ENCODE measurements around the gene NMB.
"Not testable (repeated sequence)": the region's sequence is repeated elsewhere in the genome, so short reads cannot be mapped to it uniquely, and the experiment has no call there.

The NMB gene, protein sequence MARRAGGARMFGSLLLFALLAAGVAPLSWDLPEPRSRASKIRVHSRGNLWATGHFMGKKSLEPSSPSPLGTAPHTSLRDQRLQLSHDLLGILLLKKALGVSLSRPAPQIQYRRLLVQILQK

DNA sequence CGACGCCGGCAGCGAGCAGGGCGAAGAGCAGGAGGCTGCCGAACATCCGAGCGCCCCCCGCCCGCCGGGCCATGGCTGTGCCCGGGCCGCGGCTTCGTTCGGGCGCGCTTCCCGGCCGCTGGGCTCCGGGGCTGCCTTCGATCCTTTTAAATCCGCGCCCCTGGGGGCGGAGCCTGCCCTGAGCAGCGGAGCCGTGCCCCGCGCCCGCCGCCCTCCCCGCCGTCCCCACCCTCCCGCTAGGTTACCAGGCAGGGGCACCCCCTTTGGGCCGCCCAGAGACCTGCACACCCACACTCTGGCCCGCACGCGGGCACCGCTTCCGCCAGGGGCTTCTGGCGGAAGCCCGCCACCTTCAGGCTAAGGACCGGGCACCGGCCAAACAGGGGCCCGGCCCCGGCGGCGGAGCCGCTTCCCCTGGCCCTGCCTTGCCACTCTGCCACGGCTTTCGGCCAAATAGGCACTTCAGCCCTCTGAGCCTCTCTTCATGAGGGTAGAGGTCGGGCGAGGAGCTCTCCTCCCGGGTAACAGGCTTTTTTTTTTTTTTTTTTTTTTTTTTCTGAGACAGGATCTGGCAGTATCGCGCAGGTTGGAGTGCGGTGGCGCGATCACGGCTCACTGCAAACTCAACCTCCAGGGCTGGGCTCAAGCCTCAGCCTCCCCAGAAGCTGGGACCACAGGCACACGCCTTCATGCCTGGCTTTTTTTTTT is at the start of gene NMB:
Gene NMB, minus strand, starts transcription at position 120 of the 708 bp plus-strand sequence. Its CDS starts 47 bp downstream, at position 73.
- DNase-seq (ENCODE audit: low spot score) = peak; percentile 94

DNA sequence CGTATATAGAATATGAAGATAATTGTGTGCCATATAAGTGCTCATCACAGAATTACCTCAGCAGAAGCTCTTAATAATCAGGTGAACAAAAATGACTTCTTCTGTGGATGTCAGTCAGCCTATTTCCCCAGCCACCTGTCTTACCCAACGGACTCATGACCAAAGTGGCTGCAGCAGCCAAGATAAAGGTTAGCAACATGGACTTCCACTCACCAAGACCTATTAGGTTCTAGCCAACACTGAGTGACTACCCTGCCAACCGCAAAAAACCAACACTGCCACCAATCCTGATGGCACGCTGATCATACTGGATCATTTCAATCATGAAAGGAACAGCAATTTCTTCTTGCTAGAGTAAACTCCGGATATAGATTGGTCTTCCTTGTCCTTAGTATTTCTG is 45.8 kb upstream of the NMB start:
- DNase-seq (ENCODE audit: low spot score) = no peak

DNA sequence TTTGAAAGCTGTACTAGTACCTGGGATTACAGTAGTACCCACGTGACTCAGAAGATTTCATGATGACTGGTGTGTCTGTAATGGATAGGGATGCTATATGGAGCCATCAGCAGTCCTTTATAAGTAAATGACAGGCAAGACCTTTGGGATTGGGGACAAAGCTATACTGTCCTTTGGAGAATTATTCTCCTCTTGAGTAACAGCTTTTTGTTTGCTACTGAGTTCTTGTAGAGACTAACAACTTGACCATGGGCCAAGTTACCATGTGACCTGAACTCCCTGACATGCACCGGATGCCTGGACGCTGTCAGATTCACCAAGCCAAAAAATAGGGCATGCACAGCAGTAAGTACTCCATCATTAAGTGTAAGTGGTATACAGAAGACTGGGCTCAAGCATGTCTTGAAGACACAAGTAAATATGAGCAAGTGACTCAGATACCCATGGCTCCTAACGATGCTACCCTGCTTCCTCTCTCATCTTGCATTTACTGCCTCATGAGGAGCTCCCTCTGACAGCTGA is 45.0 kb upstream of the NMB start:
- DNase-seq (ENCODE audit: low spot score) = no peak

DNA sequence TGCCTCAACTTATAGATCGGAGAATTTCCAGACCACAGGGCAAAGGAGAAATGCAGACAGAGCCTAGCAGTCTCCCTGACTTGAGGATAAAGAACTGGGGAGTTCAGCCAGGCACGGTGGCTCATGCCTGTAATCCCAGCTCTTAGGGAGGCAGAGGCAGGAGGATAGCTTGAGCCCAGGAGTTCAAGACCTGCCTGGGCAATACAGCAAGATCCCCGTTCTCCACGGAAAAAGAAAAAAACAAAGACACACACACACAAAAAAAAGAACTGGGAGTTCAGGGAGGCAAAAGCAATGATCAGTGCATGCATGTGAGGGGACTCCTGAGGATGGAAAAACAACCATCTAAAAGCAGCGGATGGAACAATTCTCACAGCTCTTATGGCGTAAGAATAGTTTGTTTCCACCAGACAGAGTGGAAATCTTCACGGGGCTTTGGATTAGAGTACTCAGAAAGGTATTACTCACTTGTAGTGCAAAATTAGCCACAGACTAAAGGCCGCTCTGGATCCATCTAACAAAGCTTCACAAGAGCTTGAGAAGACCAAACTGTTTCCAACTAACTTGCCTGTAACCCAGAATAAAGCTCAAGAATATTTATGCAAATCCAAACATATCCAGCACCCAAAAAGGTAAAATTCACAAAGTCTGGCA is 41.7 kb upstream of the NMB start:
- DNase-seq (ENCODE audit: low spot score) = no peak

DNA sequence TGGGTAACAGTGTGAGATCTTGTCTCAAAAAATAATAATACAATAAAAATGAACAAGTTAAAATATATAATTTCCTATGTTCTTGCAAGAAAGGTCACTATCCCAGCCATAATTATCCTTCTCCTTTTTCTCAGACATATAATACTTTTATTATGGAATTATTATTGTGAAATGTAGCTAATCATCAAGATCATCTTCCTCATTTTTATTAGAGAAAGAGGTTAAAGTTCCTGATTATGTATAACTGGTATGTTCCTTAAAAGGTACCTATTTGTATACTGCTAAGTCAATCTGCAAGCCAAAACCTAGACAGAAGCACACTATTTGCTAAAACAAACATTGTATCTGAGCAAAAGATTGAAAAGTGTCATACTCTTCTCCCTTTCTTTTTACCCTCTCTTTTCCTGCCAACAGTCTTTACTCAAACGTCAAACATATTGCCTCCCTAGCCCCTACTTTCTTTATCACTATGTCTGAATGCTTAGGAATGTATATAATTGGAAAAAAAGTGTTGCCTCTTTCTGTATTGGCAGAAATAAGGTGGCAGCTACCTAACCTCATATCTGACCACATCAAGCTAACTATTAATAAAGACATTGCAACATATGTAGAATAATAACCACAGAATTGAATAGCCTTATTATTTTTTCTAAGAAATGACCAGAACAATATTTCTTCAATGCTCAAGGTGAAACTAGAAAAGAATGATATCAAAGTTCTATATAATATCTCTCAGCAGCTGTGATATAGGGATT is 39.4 kb upstream of the NMB start:
- DNase-seq (ENCODE audit: low spot score) = no peak

DNA sequence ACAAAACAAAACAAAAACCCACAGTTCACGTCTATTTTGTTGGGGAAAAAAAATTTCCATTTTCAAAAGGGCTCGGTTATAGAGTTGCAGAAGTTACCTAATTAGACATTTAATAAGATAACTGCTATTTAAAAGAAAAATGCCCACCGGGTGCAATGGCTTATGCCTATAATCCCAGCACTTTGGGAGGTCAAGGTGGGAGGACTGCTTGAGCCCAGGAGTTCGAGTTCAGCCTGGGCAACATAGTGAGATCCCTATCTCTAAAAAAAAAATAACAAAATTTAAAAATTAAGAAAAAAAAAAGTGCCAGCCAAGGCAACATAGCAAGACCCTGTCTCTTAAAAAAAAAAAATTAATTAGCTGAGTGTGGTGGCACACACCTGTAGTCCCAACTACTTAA is 38.8 kb upstream of the NMB start:
- no peak for DNase-seq (ENCODE audit: low spot score)

DNA sequence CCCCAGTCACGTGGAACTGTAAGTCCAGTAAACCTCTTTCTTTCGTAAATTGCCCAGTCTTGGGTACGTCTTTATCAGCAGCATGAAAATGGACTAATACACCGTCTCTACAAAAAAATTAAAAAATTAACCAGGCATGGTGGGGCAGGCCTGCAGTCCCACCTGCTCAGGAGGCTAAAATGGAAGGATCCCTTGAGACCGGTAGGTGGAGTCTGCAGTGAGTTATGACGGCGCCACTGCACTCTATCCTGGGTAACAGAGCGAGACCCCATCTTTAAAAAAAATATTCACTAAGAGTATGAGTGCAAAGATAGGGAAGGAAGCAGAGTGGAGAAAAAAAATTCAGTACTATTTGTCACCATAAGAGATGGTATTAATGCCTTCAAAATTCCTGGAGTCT is 32.3 kb upstream of the NMB start:
- no peak for DNase-seq (ENCODE audit: low spot score)

DNA sequence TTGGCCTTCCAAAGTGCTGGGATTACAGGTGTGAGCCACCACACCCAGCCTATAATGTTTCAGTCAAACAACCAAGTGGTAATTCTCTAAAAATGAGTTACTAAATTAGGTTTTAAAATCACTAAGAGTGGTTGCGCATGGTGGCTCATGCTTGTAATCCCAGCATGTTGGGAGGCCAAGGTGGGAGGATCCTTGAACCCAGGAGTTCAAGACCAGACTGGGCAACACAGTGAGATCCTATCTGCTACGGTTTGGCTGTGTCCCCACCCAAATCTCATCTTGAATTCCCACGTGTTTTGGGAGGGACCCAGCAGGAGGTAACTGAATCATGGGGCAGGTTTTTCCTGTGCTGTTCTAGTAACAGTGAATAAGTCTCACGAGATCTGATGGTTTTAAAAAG is 31.9 kb upstream of the NMB start:
- DNase-seq (ENCODE audit: low spot score) = no peak

DNA sequence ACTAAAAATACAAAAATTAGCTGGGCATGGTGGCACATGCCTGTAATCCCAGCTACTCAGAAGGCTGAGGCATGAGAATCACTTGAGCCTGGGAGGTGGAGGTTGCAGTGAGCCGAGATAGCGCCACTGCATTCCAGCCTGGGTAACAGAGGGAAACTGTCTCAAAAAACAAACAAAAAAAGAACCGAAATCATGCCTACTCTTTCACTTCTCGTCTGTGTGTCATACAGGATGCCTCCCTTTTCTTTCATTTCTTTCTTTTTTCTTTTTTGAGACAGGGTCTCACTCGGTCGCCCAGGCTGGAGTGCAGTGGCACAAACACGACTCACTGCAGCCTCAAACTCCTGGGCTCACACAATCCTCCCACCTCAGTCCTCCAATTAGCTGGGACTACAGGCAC is 28.4 kb upstream of the NMB start:
- not testable (repeated sequence) for DNase-seq (ENCODE audit: low spot score)

DNA sequence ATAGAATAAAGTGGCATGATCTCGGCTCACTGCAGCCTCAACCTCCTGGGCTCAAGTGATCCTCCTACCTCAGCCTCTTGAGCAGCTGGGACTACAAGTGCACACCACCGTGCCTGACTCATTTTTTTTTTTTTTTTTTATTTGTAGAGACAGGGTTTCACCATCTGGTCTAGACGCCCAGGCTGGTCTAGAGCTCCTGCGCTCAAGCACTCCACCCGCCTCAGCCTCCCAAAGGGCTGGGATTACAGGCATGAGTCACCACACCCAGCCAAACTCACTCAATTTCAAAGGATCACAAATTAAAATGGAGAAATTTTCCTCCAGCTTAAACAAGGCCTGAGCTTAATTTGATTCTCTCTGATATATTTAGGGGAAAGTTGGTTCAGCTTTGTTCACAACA is 27.3 kb upstream of the NMB start:
- DNase-seq (ENCODE audit: low spot score) = peak; percentile 16

DNA sequence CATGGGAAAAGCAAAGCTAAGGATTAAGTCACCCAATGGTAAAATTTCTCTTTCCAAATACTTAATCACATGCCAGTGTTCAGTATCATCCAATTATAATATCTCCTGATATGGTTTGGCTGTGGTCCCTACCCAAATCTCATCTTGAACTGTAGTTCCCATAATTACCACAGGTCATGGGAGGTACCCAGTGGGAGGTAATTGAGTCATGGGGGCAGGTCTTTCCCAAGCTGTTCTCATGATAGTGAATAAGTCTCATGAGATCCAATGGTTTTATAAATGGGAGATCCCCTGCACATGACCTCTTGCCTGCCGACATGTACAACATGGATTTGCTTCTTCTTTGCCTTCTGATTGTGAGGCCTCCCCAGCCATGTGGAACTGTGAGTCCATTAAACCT is 26.1 kb upstream of the NMB start:
- no peak for DNase-seq (ENCODE audit: low spot score)

DNA sequence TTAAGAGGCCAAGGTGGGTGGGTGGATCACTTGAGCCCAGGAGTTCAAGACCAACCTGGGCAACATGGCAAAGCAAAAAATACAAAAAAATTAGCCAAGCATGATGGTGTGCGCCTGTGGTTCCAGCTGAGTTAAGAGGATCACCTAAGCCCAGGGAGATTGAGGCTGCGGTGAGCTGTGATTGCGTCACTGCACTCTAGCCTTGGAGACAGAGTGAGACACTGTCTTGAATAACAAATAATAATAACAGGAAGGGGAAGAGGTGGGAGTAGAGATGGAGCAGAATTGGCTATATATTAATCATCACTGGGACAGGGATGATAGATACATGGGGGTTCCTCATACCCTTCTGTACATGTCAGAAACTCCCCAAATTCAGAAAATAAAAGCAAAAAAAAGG is 23.8 kb upstream of the NMB start:
- no peak for DNase-seq (ENCODE audit: low spot score)

DNA sequence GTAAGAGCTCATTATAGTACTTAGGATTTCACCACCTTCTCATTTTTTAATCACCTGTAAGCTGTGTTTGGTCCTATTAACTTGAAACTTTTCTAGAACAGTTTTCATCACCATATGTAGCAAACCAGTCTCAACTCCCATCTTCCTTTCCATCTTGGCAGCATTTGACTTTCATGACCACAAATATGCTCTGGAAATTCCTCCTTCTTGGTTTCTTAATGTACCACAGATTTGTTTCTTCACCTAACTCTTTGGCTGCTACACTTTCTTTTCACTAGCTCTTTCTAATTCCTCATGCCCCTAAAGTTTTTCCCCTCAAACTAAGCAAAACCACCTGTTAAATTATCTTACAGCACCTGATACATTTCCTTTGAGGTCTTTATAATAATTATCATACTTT is 13.2 kb upstream of the NMB start:
- no peak for DNase-seq (ENCODE audit: low spot score)

DNA sequence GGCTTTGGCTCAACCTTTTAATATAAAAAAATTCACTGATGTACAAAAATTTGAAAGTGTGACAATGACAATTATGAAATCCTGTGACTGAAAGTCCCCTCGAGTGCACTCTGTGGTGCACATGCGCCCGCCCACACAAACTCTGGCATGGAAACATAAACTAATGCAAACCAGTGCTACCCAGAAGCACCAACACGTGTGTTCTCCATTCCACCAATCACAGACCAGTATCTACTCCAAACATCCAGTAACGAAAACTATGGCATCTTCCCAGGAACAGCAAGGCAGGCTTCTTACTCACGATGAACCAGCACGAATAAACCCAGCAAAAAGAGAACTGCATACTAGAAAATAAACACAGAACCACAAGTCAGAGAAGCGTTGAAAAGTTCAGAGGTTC is 11.7 kb upstream of the NMB start:
- no peak for DNase-seq (ENCODE audit: low spot score)

DNA sequence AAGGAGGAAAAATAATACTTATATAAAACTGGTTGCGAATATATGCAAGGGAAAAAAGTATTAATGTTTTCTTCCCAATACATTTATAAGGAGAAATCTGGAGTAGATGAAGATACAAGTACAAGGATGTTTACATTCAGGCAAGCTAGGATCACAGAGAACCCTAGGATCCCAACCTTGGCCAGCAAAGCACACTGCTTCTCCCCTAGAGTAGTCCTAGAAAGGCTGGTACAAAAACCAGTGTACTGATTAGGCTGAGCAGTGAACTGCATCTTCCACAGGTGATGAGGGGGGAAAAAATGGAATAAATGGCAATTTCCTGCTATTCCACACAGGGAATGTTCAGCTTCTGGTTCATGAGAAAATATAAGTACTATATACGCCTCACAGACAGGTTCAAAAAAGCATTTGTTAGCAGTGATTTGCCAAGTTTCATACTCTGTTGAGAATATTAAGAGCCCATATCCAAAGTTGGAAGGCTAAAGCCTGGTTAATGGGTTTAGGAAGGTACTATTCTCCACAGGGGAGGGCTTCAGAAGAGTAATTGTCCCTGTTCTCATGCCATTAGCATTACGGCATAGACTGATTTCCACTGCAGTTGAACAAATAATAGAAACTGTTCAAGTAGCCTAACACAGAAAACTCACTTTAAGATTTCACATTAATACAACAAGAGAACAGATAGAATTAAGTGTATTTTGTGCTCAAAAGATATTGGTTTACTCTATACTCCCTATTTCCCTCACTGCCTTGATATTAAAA is 10.4 kb upstream of the NMB start:
- DNase-seq (ENCODE audit: low spot score) = no peak

DNA sequence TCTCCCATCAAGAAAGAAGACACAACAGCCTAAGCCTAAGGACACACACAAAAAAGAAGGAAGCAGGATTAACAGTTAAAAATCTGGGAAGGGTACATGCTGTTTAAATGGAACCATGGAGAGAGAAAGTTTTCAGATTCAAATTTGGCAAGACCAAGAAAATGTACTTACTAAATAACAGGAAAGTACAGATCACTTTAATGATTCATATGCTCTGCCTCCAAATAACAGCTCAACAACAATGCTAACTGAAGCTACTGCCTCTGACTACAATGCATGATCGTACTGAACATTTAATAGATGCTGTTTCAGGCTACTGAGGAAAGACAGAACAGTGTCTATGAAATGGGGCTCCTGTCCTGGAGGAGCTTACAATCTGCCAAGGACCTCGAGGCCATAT is 8.4 kb upstream of the NMB start:
- DNase-seq (ENCODE audit: low spot score) = no peak

DNA sequence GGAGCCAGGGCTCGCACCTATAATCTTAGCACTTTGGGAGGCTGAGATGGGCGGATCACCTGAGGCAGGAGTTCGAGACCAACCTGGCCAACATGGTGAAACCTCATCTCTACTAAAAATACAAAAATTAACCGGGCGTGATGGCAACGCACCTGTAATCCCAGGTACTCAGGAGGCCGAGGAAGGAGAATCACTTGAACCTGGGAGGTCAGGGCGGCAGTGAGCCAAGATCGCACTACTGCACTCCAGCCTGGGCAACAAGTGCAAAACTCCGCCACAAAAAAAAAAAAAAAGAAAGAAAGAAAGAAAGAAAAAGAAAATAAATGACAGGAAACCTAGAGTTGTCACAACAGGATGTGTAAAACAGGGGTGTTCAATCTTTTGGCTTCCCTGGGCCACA is 3.0 kb upstream of the NMB start:
- no peak for DNase-seq (ENCODE audit: low spot score)

DNA sequence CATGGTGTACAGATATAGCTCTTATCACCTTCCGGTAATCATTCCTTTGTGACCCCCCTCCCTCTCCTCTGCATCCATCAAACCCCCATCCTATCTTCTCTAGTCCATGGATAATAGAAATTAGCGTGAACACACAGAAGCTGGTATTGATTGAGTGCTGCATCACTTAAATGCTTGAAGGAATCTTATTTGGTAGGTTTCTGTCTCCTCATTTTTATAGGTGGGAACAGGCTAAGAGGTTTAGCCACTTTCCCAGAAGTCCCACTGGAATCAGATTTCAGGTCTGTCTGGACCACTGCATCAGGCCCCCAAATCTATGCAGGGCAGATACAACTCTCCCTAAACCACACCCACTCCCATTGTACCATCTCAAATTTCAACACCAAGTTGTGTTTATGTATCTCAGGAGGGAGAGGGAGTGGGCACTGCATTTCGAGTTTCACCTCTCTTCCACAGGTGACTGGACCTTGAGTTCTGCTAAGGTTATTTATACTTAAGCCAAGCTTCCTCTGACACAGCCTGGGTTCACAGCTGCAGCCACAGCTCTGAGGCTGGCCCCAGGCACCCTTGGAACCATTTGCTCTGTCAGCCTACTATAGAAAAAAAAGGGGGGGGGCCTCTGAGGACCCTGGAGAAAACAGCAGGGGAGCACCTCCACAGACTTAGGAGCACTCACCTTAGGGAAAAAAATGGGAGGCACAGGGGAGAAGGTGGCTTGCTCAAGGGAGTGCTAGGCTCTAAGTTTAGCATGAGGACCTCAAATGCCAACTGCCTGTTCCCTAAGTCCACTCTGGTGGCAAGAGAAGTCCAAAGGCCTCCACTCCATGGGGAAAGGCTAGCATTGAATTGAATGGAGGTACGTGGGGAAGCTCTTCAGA is 2.1 kb upstream of the NMB start:
- no peak for DNase-seq (ENCODE audit: low spot score)

DNA sequence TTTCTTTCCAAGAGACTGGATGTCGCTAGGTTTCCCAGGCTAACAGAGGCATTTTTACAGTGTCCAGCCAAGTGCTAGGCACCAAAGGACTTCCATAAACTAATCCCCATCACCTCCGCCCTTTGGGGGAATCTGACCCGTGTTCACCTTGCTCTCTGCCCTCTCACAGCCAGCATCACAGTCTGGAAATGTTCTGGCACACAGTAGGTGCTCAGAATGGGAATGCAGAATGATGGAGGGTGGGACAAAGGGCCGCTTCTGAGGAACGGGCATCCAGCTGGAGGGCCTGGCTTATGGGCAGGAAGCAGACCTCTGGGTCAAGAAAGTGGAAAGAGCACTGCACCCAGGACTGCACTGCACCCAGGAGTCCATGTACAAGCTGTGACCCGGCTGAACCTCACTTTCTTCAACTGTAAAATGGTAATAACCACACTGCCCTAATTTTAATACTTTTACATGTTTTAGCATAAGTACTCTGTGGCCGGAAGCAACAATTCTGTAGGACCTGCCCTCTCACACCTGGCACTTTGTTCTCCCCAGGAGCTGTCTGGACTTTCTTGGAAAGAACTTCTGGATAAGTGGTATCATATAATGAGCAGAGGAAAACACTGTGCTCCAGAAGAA is 901 bp upstream of the NMB start:
- DNase-seq (ENCODE audit: low spot score) = no peak

DNA sequence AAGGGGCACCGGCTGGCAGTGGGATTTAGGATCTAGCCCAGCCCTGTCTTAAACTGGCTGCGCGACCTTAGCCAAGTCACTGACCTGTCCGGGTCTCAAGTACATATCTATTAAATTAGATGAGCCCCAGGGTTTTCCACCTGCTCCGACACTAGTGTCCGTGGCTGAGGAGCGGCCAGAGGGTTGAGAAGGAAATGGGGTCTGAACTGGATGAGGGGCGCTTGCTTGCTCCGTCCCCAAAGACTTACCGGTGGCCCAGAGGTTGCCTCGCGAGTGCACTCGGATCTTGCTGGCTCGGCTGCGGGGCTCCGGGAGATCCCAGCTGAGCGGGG is 285 bp downstream of the NMB start:
- DNase-seq (ENCODE audit: low spot score) = no peak

DNA sequence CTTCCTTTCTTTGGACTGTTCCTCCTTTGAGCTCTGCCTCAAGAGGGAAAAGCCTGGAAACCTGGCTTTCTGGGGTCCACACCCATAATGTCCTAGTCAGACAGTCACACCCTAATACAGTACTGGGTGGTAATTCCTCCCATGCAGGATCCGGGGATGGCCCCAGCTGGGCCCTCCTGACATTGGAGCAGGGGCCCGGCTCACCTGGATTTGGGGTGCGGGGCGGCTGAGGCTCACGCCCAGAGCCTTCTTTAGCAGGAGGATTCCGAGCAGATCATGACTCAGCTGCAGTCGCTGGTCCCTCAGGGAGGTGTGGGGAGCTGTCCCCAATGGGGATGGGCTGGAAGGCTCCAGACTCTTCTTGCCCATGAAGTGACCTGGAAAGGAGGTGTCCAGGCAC is 1.0 kb downstream of the NMB start:
- DNase-seq (ENCODE audit: low spot score) = no peak

Measured in LoVo (cell line).